ENCODE data around the gene NFE2L1.
A peak's percentile ranks its signal among the peaks of the same experiment; 100 is the strongest.
"Not testable (repeated sequence)": the region's sequence is repeated elsewhere in the genome, so short reads cannot be mapped to it uniquely, and the experiment has no call there.

Gene NFE2L1

GRCh38 chr17:48066656-48067055, 18.5 kb downstream of the NFE2L1 start:
- Histone ChIP-seq H3F3A (ENCODE audit: low read depth) (0 out of 2 replicates have a peak, but pooled peaks cover 2% of the 10 kb centered on the region), H4K20me1 (ENCODE audit: insufficient read depth, low read length, poor library complexity, severe bottlenecking) (no peaks in the 10 kb centered on the region), H3K4me3 (ENCODE audit: low read length, poor library complexity, severe bottlenecking) (no peak overlapping the region), H3K27me3 (ENCODE audit: insufficient read depth, low read length, poor library complexity, severe bottlenecking) (no peaks in the 10 kb centered on the region), H3K9me2 (replicated peaks; ENCODE audit: low read depth, low read length) (no peaks in the 10 kb centered on the region), H3K79me2 (ENCODE audit: insufficient read depth, low read length) (no peaks in the 10 kb centered on the region), H2AFZ (ENCODE audit: low read length) (no peak overlapping the region), H3K4me2 (ENCODE audit: low read depth, low read length, poor library complexity, severe bottlenecking) (no peak overlapping the region), H3K9me3 (ENCODE audit: insufficient read depth, low read depth, low read length) (no peaks in the 10 kb centered on the region), H3K4me1 (ENCODE audit: insufficient read depth, low read length, poor library complexity, severe bottlenecking) (no peaks in the 10 kb centered on the region), H3K36me3 (ENCODE audit: insufficient read depth, low read length) (peaks cover 83% of the 10 kb centered on the region; the same call in 1 of the 2 replicates), H3K9ac (ENCODE audit: low read depth, low read length, poor library complexity, severe bottlenecking) (no peak overlapping the region)
- no peak for TF ChIP-seq EZH2phosphoT487 (IDR thresholded peaks at IDR 0.05; ENCODE audit: borderline replicate concordance)
- TF ChIP-seq CTCF (conservative IDR thresholded peaks at IDR 0.05; ENCODE audit: low read length) = no peak

GRCh38 chr17:48067245-48067644, 19.1 kb downstream of the NFE2L1 start:
- Histone ChIP-seq H4K20me1 (ENCODE audit: insufficient read depth, low read length, poor library complexity, severe bottlenecking) (no peaks in the 10 kb centered on the region), H3K4me1 (ENCODE audit: insufficient read depth, low read length, poor library complexity, severe bottlenecking) (no peaks in the 10 kb centered on the region), H3F3A (ENCODE audit: low read depth) (0 out of 2 replicates have a peak, but pooled peaks cover 2% of the 10 kb centered on the region), H3K79me2 (ENCODE audit: insufficient read depth, low read length) (no peaks in the 10 kb centered on the region), H3K36me3 (ENCODE audit: insufficient read depth, low read length) (peaks cover 83% of the 10 kb centered on the region; the same call in 1 of the 2 replicates), H3K27me3 (ENCODE audit: insufficient read depth, low read length, poor library complexity, severe bottlenecking) (no peaks in the 10 kb centered on the region), H3K9me3 (ENCODE audit: insufficient read depth, low read depth, low read length) (no peaks in the 10 kb centered on the region), H2AFZ (ENCODE audit: low read length) (no peak overlapping the region), H3K4me3 (ENCODE audit: low read length, poor library complexity, severe bottlenecking) (no peak overlapping the region), H3K9ac (ENCODE audit: low read depth, low read length, poor library complexity, severe bottlenecking) (no peak overlapping the region), H3K4me2 (ENCODE audit: low read depth, low read length, poor library complexity, severe bottlenecking) (no peak overlapping the region), H3K9me2 (replicated peaks; ENCODE audit: low read depth, low read length) (no peaks in the 10 kb centered on the region)
- TF ChIP-seq EZH2phosphoT487 (IDR thresholded peaks at IDR 0.05; ENCODE audit: borderline replicate concordance) = no peak
- no peak for TF ChIP-seq CTCF (conservative IDR thresholded peaks at IDR 0.05; ENCODE audit: low read length)

GRCh38 chr17:48067808-48068207, 19.6 kb downstream of the NFE2L1 start:
- H3K79me2 ChIP-seq (ENCODE audit: insufficient read depth, low read length); H3K4me3 ChIP-seq (ENCODE audit: low read length, poor library complexity, severe bottlenecking); H3K27me3 ChIP-seq (ENCODE audit: insufficient read depth, low read length, poor library complexity, severe bottlenecking); H4K20me1 ChIP-seq (ENCODE audit: insufficient read depth, low read length, poor library complexity, severe bottlenecking); H3K4me1 ChIP-seq (ENCODE audit: insufficient read depth, low read length, poor library complexity, severe bottlenecking); H2AFZ ChIP-seq (ENCODE audit: low read length); H3F3A ChIP-seq (ENCODE audit: low read depth); H3K4me2 ChIP-seq (ENCODE audit: low read depth, low read length, poor library complexity, severe bottlenecking); H3K9me2 ChIP-seq (replicated peaks; ENCODE audit: low read depth, low read length); H3K9ac ChIP-seq (ENCODE audit: low read depth, low read length, poor library complexity, severe bottlenecking); H3K9me3 ChIP-seq (ENCODE audit: insufficient read depth, low read depth, low read length): not testable (repeated sequence)
- peaks cover 80% of the 10 kb centered on the region; the same call in 1 of the 2 replicates for H3K36me3 ChIP-seq (ENCODE audit: insufficient read depth, low read length)

GRCh38 chr17:48068491-48068961, 20.4 kb downstream of the NFE2L1 start:
- no peaks in the 10 kb centered on the region for H3K9me3 ChIP-seq (ENCODE audit: insufficient read depth, low read depth, low read length)

More at GRCh38 chr17:48068491-48068961, 20.4 kb downstream of the NFE2L1 start:
- Histone ChIP-seq H4K20me1 (ENCODE audit: insufficient read depth, low read length, poor library complexity, severe bottlenecking) (no peaks in the 10 kb centered on the region), H3K4me3 (ENCODE audit: low read length, poor library complexity, severe bottlenecking) (no peak overlapping the region), H3K9ac (ENCODE audit: low read depth, low read length, poor library complexity, severe bottlenecking) (no peak overlapping the region), H3K79me2 (ENCODE audit: insufficient read depth, low read length) (no peaks in the 10 kb centered on the region), H3F3A (ENCODE audit: low read depth) (0 out of 2 replicates have a peak, but pooled peaks cover 2% of the 10 kb centered on the region), H3K9me2 (replicated peaks; ENCODE audit: low read depth, low read length) (no peaks in the 10 kb centered on the region), H3K36me3 (ENCODE audit: insufficient read depth, low read length) (peaks cover 82% of the 10 kb centered on the region), H2AFZ (ENCODE audit: low read length) (no peak overlapping the region), H3K4me1 (ENCODE audit: insufficient read depth, low read length, poor library complexity, severe bottlenecking) (no peaks in the 10 kb centered on the region), H3K4me2 (ENCODE audit: low read depth, low read length, poor library complexity, severe bottlenecking) (no peak overlapping the region), H3K27me3 (ENCODE audit: insufficient read depth, low read length, poor library complexity, severe bottlenecking) (no peaks in the 10 kb centered on the region)
- TF ChIP-seq CTCF (conservative IDR thresholded peaks at IDR 0.05; ENCODE audit: low read length) (peak; percentile 50), EZH2phosphoT487 (IDR thresholded peaks at IDR 0.05; ENCODE audit: borderline replicate concordance) (no peak)
